ENCODE measurements around the gene CELA1.

The CELA1 gene

DNA sequence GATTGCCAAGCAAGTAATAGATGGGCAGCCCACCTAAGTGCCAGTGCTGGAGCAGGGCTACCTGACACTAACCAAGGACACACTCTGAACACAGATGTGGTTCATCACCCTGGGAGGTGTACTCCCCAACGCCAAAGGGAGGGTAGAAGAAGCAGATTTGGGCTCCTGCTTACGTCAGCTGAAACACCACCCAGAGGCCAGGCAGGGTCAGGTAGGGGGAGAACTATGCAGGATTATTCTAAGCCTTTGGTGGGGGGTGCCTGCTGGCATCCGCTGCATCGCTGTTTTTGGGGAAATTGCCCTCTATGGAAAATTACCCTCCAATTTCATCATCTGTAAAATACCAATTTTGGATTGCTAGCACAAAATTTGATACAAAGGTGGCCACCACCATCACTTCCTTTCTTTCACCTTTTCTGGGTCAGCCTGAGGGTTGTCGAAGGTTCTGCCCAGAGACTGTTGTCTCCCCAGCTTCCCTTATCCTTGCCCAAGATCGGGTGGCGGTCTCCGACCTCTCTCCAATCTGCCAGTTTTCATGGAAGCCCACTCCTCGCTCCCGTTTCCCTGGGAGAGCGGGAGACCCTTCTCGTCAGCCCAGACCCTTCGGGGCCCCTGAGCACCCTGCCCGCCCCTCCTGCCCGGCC, 23.0 kb downstream of the CELA1 start:
- no peaks in the 10 kb centered on the region for H3K36me3 ChIP-seq (replicated peaks)
- TF ChIP-seq CTCF (IDR thresholded peaks at IDR 0.05; ENCODE audit: low read depth, low read length, missing control alignments) = no peak
- in situ Hi-C loops (cut with HindIII; ENCODE audit: low pct_ligation_motif_present, low sequenced_read_pairs) = no loop called here
- no peak overlapping the region for H3K27ac ChIP-seq
- DNase-seq = no peak
- no peaks in the 10 kb centered on the region for H3K27me3 ChIP-seq (replicated peaks)
- no peak overlapping the region for H3K4me3 ChIP-seq (ENCODE audit: low read depth, low read length)

- no peak for TF ChIP-seq CTCF (IDR thresholded peaks at IDR 0.05; ENCODE audit: low read depth, low read length, missing control alignments)
- DNase-seq = no peak
- Histone ChIP-seq H3K27me3 (replicated peaks) (no peaks in the 10 kb centered on the region), H3K36me3 (replicated peaks) (no peaks in the 10 kb centered on the region), H3K4me3 (ENCODE audit: low read depth, low read length) (no peak overlapping the region), H3K27ac (no peak overlapping the region)
- in situ Hi-C loops (cut with HindIII; ENCODE audit: low pct_ligation_motif_present, low sequenced_read_pairs) = no loop called here
Observed at GRCh38 chr12:51322452-51322851, 24.0 kb downstream of the CELA1 start.

GRCh38 chr12:51321882-51322281, 24.6 kb downstream of the CELA1 start:
- Histone ChIP-seq H3K27ac (no peak overlapping the region), H3K4me3 (ENCODE audit: low read depth, low read length) (no peak overlapping the region), H3K36me3 (replicated peaks) (no peaks in the 10 kb centered on the region), H3K27me3 (replicated peaks) (no peaks in the 10 kb centered on the region)
- TF ChIP-seq CTCF (IDR thresholded peaks at IDR 0.05; ENCODE audit: low read depth, low read length, missing control alignments) = no peak
- no peak for DNase-seq
- in situ Hi-C loops (cut with HindIII; ENCODE audit: low pct_ligation_motif_present, low sequenced_read_pairs) = no loop called here

GRCh38 chr12:51320695-51321320, 25.7 kb downstream of the CELA1 start:
- TF ChIP-seq CTCF (IDR thresholded peaks at IDR 0.05; ENCODE audit: low read depth, low read length, missing control alignments) = no peak
- in situ Hi-C loops (cut with HindIII; ENCODE audit: low pct_ligation_motif_present, low sequenced_read_pairs) = no loop called here
- Histone ChIP-seq H3K27me3 (replicated peaks) (no peaks in the 10 kb centered on the region), H3K36me3 (replicated peaks) (no peaks in the 10 kb centered on the region), H3K27ac (no peak overlapping the region), H3K4me3 (ENCODE audit: low read depth, low read length) (no peak overlapping the region)
- DNase-seq = no peak

GRCh38 chr12:51320311-51320694, 26.2 kb downstream of the CELA1 start:
- Histone ChIP-seq H3K4me3 (ENCODE audit: low read depth, low read length) (no peak overlapping the region), H3K27ac (no peak overlapping the region), H3K27me3 (replicated peaks) (no peaks in the 10 kb centered on the region), H3K36me3 (replicated peaks) (no peaks in the 10 kb centered on the region)
- DNase-seq = no peak
- in situ Hi-C loops (cut with HindIII; ENCODE audit: low pct_ligation_motif_present, low sequenced_read_pairs) = no loop called here
- no peak for TF ChIP-seq CTCF (IDR thresholded peaks at IDR 0.05; ENCODE audit: low read depth, low read length, missing control alignments)
